MM.1S (cell line): Measurements from ENCODE around the gene NYAP2.

Experiments used
- DNase-seq: peaks from one replicate; pipeline ENCODE4 v3.0.0-alpha.2; 2015
- H2AFZ ChIP-seq: fragments of 300-600 bp; sonication (generic); 2 replicates; pipeline ENCODE4 v1.6.0; 2016; ENCODE audit warnings: antibody characterized with exemption, low read length
- H3F3A ChIP-seq: fragments of 300-600 bp; sonication (generic); 2 replicates; pipeline ENCODE4 v1.6.1; 2016; ENCODE audit warnings: mild to moderate bottlenecking, antibody characterized with exemption, low read length, moderate library complexity, mixed read lengths; ENCODE audit not compliant: insufficient read depth
- H3K27ac ChIP-seq: fragments of 300-600 bp; sonication (generic); 2 replicates; pipeline ENCODE4 v1.5.1; 2016; ENCODE audit warnings: mild to moderate bottlenecking, low read length
- H3K27me3 ChIP-seq: fragments of 300-600 bp; sonication (generic); replicated peaks from 2 replicates; pipeline ENCODE4 v1.6.0; 2016; ENCODE audit warnings: low read length; ENCODE audit not compliant: insufficient read depth
- H3K36me3 ChIP-seq: fragments of 300-600 bp; sonication (generic); replicated peaks from 2 replicates; pipeline ENCODE4 v1.6.1; 2016; ENCODE audit warnings: mild to moderate bottlenecking, low read length, mixed read lengths; ENCODE audit not compliant: insufficient read depth
- H3K4me1 ChIP-seq: fragments of 300-600 bp; sonication (generic); 2 replicates; pipeline ENCODE4 v1.6.1; 2016; ENCODE audit warnings: low read length, mixed read lengths
- H3K4me2 ChIP-seq: fragments of 300-600 bp; sonication (generic); 2 replicates; pipeline ENCODE4 v1.6.0; 2016; ENCODE audit warnings: low read depth, low read length
- H3K4me3 ChIP-seq: fragments of 300-600 bp; sonication (generic); 2 replicates; pipeline ENCODE4 v1.5.1; 2016; ENCODE audit warnings: low read length, mixed read lengths
- H3K79me2 ChIP-seq: fragments of 300-600 bp; sonication (generic); 2 replicates; pipeline ENCODE4 v1.6.1; 2016; ENCODE audit warnings: mixed run types, low read length, mixed read lengths
- H3K9ac ChIP-seq: fragments of 300-600 bp; sonication (generic); 2 replicates; pipeline ENCODE4 v1.6.1; 2016; ENCODE audit warnings: low read length, mixed read lengths
- H3K9me2 ChIP-seq: fragments of 300-600 bp; sonication (generic); replicated peaks from 2 replicates; pipeline ENCODE4 v1.6.1; 2016; ENCODE audit warnings: mild to moderate bottlenecking, low read length, mixed read lengths; ENCODE audit not compliant: insufficient read depth
- H3K9me3 ChIP-seq: fragments of 300-600 bp; sonication (generic); replicated peaks from 2 replicates; pipeline ENCODE4 v1.6.1; 2016; ENCODE audit warnings: mild to moderate bottlenecking, low read length, mixed read lengths; ENCODE audit not compliant: insufficient read depth
- H4K20me1 ChIP-seq: fragments of 300-600 bp; sonication (generic); 2 replicates; pipeline ENCODE4 v1.6.1; 2016; ENCODE audit warnings: mild to moderate bottlenecking, low read length, moderate library complexity, mixed read lengths; ENCODE audit not compliant: insufficient read depth
- EZH2 ChIP-seq: fragments of 300-600 bp; sonication (generic); optimal IDR thresholded peaks from 2 replicates; pipeline ENCODE3; 2017; ENCODE audit warnings: low read depth, mild to moderate bottlenecking, antibody characterized with exemption, low read length, mixed read lengths
- EZH2phosphoT487 ChIP-seq: fragments of 300-600 bp; sonication (generic); IDR thresholded peaks from 2 replicates; pipeline ENCODE4 v1.6.1; 2018; ENCODE audit warnings: antibody characterized with exemption, low read length
- TF ChIP-seq, protein P1 (sequence below): fragments of 300-600 bp; sonication (generic); IDR thresholded peaks from 2 replicates; pipeline ENCODE4 v1.5.1; 2016; ENCODE audit warnings: antibody characterized with exemption, low read length, mixed read lengths

Gene NYAP2

DNA sequence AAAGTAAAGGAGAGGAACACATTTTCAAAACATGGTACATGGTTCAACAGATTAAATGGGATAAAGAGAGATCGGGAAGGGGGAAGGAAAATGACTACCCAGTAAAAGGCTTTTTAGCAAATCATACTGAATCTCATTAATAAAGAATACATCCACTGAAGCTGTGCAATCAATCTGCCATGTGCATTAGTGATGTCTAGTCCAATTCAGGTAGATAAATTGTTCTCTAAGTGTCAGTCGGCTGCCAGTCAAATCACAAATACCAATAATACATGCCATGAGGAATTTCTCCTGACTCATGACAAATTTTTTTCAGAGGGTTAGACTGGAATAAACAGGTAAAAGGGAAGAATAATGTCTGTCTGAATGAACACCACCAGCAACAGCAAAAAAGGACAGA lies 22.6 kb downstream of the NYAP2 start:
- Histone ChIP-seq H3K4me3 (no peak overlapping the region), H3K79me2 (no peaks in the 10 kb centered on the region), H3K27me3 (no peaks in the 10 kb centered on the region), H4K20me1 (no peaks in the 10 kb centered on the region), H3K4me1 (no peaks in the 10 kb centered on the region), H3F3A (no peaks in the 10 kb centered on the region), H2AFZ (no peak overlapping the region), H3K36me3 (no peaks in the 10 kb centered on the region), H3K27ac (no peak overlapping the region), H3K9ac (no peak overlapping the region), H3K9me2 (no peaks in the 10 kb centered on the region), H3K4me2 (no peak overlapping the region), H3K9me3 (no peaks in the 10 kb centered on the region)
- TF ChIP-seq EZH2phosphoT487 (no peak), EZH2 (no peak)
- TF ChIP-seq, protein P1, sequence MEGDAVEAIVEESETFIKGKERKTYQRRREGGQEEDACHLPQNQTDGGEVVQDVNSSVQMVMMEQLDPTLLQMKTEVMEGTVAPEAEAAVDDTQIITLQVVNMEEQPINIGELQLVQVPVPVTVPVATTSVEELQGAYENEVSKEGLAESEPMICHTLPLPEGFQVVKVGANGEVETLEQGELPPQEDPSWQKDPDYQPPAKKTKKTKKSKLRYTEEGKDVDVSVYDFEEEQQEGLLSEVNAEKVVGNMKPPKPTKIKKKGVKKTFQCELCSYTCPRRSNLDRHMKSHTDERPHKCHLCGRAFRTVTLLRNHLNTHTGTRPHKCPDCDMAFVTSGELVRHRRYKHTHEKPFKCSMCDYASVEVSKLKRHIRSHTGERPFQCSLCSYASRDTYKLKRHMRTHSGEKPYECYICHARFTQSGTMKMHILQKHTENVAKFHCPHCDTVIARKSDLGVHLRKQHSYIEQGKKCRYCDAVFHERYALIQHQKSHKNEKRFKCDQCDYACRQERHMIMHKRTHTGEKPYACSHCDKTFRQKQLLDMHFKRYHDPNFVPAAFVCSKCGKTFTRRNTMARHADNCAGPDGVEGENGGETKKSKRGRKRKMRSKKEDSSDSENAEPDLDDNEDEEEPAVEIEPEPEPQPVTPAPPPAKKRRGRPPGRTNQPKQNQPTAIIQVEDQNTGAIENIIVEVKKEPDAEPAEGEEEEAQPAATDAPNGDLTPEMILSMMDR = no peak
- DNase-seq = no peak

DNA sequence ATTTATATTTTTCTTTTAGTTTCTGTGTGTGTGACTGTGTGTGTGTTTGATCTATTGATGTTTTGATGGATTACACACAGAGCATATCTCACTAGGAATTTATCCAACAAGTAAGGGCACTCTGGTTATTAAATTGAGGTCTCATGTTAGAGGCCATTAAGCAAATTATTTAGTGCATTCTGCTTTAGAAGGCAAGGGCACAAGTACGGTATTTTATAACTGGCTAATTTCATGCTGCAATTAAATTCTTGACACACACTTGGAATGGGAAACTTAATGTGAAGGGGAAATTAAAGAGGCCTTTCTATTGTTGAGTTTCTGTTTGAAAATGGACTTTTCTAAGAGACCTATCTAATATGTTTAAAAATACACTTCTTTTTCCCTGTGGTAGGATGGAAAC lies 25.8 kb downstream of the NYAP2 start:
- no peak for DNase-seq
- Histone ChIP-seq H3K4me1 (no peaks in the 10 kb centered on the region), H3K27me3 (no peaks in the 10 kb centered on the region), H4K20me1 (no peaks in the 10 kb centered on the region), H3K79me2 (no peaks in the 10 kb centered on the region), H3K4me2 (no peak overlapping the region), H3K9ac (no peak overlapping the region), H3K9me2 (no peaks in the 10 kb centered on the region), H3K36me3 (no peaks in the 10 kb centered on the region), H3F3A (no peaks in the 10 kb centered on the region), H3K9me3 (no peaks in the 10 kb centered on the region), H3K4me3 (no peak overlapping the region), H3K27ac (no peak overlapping the region), H2AFZ (no peak overlapping the region)
- TF ChIP-seq, protein P1 = no peak
- TF ChIP-seq EZH2phosphoT487 (no peak), EZH2 (no peak)

DNA sequence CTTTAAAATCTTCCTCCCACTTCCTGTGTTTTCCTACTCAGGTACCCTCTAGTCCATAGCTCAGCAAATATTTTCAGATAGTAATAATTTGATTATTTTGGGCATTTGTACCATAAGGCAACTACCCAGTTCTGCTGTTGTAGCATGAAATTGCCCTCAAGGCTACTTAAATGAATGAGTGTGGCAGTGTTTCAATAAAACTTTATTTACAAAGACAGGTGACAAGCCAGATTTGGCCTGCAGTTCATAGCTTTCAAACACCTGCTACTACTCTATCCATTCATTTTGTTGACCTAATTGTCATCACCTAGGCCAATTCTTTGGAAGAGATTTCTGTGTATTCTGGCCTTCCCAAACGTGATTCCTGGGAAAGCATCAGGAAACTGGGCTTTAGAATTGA lies 28.9 kb downstream of the NYAP2 start:
- Histone ChIP-seq H3K9me3 (no peaks in the 10 kb centered on the region), H3K4me1 (no peaks in the 10 kb centered on the region), H3K4me3 (no peak overlapping the region), H3K9me2 (no peaks in the 10 kb centered on the region), H3K9ac (no peak overlapping the region), H3K4me2 (no peak overlapping the region), H3K27ac (no peak overlapping the region), H3K27me3 (no peaks in the 10 kb centered on the region), H2AFZ (no peak overlapping the region), H4K20me1 (no peaks in the 10 kb centered on the region), H3K79me2 (no peaks in the 10 kb centered on the region), H3F3A (no peaks in the 10 kb centered on the region), H3K36me3 (no peaks in the 10 kb centered on the region)
- TF ChIP-seq, protein P1 = no peak
- no peak for TF ChIP-seq EZH2phosphoT487
- no peak for TF ChIP-seq EZH2
- no peak for DNase-seq

DNA sequence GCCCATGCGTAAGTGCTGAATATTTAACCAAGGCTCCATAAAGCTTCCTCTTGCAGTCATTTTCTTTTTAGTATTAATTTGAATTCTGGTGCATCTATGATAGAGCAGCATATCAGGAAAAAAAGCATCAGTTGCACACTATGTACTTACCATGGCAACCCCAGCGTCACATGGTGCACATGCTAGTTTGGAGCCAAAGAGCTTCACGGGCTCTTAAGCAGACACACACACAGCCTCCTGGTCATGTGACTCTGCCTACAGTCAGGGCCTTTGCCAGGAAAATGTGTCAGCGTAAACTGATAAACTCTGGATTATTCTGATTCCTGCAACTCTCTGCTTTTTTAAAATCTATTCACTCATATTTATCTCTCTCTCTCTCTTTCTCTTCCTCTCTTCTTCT lies 30.2 kb downstream of the NYAP2 start:
- no peaks in the 10 kb centered on the region for H4K20me1 ChIP-seq
- H3K27ac ChIP-seq = no peak overlapping the region
- no peaks in the 10 kb centered on the region for H3K4me1 ChIP-seq
- TF ChIP-seq EZH2 (no peak), EZH2phosphoT487 (no peak)
- TF ChIP-seq, protein P1 = no peak
- H3K4me2 ChIP-seq = no peak overlapping the region
- no peaks in the 10 kb centered on the region for H3K36me3 ChIP-seq
- H2AFZ ChIP-seq = no peak overlapping the region
- H3K4me3 ChIP-seq = no peak overlapping the region
- H3K27me3 ChIP-seq = no peaks in the 10 kb centered on the region
- no peak overlapping the region for H3K9ac ChIP-seq
- no peaks in the 10 kb centered on the region for H3K79me2 ChIP-seq
- H3F3A ChIP-seq = no peaks in the 10 kb centered on the region
- H3K9me2 ChIP-seq = no peaks in the 10 kb centered on the region
- DNase-seq = no peak
- H3K9me3 ChIP-seq = no peaks in the 10 kb centered on the region
